Peyer's patch (tissue), 4 donors: ENCODE results near the gene NFASC. TPM values are rescaled to one million over a fixed set of nuclear protein-coding genes. Genes with fewer than 3 reads are reported as not detected.

Experiments used
- DNase-seq, 3 donors: peaks; one replicate each; pipeline ENCODE4 v3.0.0-alpha.2; 2017 to 2019
- H3K27ac ChIP-seq, 4 donors: fragments of 200-600 bp; sonication (generic); one replicate each; pipeline ENCODE4 v1.5.1; 2016 to 2019
- H3K27me3 ChIP-seq, 2 donors: fragments of 200-600 bp; sonication (generic); one replicate each; pipeline ENCODE4 v1.5.1; 2019
- H3K36me3 ChIP-seq, 3 donors: fragments of 200-600 bp; sonication (generic); one replicate each; pipeline ENCODE4 v1.5.1; 2016 to 2019
- H3K4me1 ChIP-seq, 4 donors: fragments of 200-600 bp; sonication (generic); one replicate each; pipeline ENCODE4 v1.5.1; 2016 to 2019
- H3K4me3 ChIP-seq, 4 donors: fragments of 200-600 bp; sonication (generic); 1 replicate in 3 of 4; 2 replicates in 1 of 4; pipeline ENCODE4 v1.5.1; 2016 to 2019; ENCODE audit warnings: mild to moderate bottlenecking in 1 of 4
- H3K9me3 ChIP-seq, 4 donors: fragments of 200-600 bp; sonication (generic); one replicate each; pipeline ENCODE4 v1.5.1; 2016 to 2019; ENCODE audit warnings: mild to moderate bottlenecking in 1 of 4
- POLR2A ChIP-seq, 2 donors: fragments of 450-650 bp; IDR thresholded peaks; one replicate each; pipeline ENCODE4 v1.5.1; 2017; ENCODE audit warnings: antibody characterized with exemption in 2 of 2, mild to moderate bottlenecking in 2 of 2, moderate library complexity in 2 of 2
- total RNA-seq, 4 donors: library from RNA; depleted of rRNA; stranded (reverse); fragments of >200 nt; gene quantifications; one replicate each; pipeline ENCODE4 v1.1.0, GENCODE V29; 2016
- TF ChIP-seq, protein P1 (sequence below), 6 experiments: fragments of 450-650 bp in 4 of 6; fragments of 200-600 bp in 2 of 6; sonication (generic) in 1 of 6; IDR thresholded peaks; one replicate each; pipeline ENCODE4 v1.5.1; 2017 to 2019; ENCODE audit warnings: antibody characterized with exemption in 6 of 6, mild to moderate bottlenecking in 3 of 6, moderate library complexity in 1 of 6

NFASC gene
- total RNA-seq, 4 donors from 2014 or later = 3.2 to 90.0 (median 13.2) TPM

DNA sequence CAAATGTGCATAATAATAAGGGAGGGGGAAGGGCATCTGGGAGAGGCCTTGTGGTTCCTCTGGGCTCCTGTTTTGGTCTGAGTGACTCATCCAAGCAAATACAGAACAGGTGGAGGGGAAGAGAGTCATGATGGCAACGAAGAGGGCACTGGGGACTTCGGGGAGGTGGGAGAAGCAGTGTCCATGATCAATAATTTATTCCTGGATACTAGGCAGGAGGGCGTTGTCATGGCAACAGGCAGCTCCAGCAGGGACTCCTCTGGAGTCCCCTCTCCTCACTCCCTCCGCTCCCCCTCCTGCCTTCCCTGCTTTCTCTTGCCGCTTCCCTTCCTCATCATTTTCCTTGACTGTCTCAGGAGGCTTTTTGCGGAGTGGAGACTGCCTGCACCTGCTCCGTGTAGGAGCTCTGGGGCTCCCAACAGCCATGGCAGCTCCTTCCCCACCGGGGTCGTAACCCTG lies 12.3 kb upstream of the NFASC start:
- no peaks in the 10 kb centered on the region for H3K4me1 ChIP-seq
- H3K4me3 ChIP-seq = no peak overlapping the region
- no peak for DNase-seq
- H3K36me3 ChIP-seq = no peaks in the 10 kb centered on the region
- H3K9me3 ChIP-seq = no peaks in the 10 kb centered on the region
- TF ChIP-seq, protein P1, sequence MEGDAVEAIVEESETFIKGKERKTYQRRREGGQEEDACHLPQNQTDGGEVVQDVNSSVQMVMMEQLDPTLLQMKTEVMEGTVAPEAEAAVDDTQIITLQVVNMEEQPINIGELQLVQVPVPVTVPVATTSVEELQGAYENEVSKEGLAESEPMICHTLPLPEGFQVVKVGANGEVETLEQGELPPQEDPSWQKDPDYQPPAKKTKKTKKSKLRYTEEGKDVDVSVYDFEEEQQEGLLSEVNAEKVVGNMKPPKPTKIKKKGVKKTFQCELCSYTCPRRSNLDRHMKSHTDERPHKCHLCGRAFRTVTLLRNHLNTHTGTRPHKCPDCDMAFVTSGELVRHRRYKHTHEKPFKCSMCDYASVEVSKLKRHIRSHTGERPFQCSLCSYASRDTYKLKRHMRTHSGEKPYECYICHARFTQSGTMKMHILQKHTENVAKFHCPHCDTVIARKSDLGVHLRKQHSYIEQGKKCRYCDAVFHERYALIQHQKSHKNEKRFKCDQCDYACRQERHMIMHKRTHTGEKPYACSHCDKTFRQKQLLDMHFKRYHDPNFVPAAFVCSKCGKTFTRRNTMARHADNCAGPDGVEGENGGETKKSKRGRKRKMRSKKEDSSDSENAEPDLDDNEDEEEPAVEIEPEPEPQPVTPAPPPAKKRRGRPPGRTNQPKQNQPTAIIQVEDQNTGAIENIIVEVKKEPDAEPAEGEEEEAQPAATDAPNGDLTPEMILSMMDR (IDR thresholded peaks at IDR 0.05) = no peak
- no peak for TF ChIP-seq POLR2A (IDR thresholded peaks at IDR 0.05)
- H3K27me3 ChIP-seq = no peaks in the 10 kb centered on the region
- H3K27ac ChIP-seq = no peak overlapping the region

DNA sequence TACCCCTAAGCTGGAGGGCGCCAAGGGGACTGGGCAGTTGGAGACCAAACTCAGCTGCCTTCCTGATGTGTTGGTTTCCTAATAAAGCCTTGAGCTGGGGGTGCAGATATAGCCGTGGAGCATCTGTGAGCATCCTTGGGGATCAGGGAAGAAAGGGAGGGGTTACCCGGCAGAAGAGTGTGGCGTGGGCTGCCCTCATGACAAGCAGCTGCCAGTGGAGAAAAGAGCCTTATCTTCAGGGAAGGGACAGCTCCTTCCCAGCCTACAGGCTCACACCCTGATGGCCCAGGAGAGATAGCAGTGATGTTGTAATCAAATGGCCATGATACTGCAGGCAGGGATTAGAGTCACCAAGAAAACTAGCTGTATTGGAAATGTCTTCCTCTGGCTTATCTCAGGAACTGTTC lies 10.8 kb upstream of the NFASC start:
- Histone ChIP-seq H3K4me1 (no peaks in the 10 kb centered on the region), H3K36me3 (no peaks in the 10 kb centered on the region), H3K27me3 (no peaks in the 10 kb centered on the region), H3K27ac (no peak overlapping the region), H3K4me3 (no peak overlapping the region), H3K9me3 (no peaks in the 10 kb centered on the region)
- no peak for DNase-seq
- TF ChIP-seq, protein P1 (IDR thresholded peaks at IDR 0.05) = no peak
- TF ChIP-seq POLR2A (IDR thresholded peaks at IDR 0.05) = no peak

DNA sequence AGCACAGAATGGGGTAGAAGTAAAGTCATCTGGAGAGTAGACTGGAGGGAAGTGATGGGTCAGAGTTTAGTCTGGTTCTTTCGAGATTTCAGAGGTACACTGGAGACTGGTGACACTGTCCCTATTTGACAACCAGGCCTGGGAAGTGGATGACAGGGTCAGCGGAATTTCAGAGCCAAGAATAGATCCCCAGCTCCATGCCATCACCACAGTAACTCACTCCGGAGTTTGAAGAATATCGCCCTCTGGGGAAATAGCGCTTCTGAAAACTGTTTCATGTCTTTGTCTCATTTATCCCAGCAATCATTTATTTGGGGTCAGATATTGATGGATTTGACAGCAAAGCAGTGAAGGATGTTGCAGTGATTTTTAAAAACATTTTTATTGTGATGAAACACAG lies 7.6 kb upstream of the NFASC start:
- no peak for TF ChIP-seq POLR2A (IDR thresholded peaks at IDR 0.05)
- TF ChIP-seq, protein P1 (IDR thresholded peaks at IDR 0.05) = no peak
- Histone ChIP-seq H3K36me3 (no peaks in the 10 kb centered on the region), H3K4me3 (no peak overlapping the region), H3K27me3 (no peaks in the 10 kb centered on the region), H3K27ac (no peak overlapping the region), H3K9me3 (no peaks in the 10 kb centered on the region), H3K4me1 (no peaks in the 10 kb centered on the region)
- no peak for DNase-seq

DNA sequence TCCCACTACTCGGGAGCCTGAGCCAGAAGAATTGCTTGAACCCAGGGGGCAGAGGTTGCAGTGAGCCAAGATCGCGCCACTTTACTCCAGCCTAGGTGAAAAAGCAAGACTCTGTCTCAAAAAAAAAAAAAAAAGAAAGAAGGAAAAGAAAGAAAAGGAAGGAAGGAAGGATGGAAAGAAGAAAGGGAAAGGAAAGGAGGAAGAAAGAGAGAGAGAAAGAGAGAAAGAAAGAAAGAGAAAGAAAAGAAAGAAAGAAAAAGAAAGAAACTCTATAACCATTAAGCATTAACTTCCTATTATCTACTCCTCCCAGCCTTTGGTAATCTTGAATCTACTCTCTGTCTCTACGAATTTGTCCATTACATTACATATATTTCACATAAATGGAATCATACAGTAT lies 6.9 kb upstream of the NFASC start:
- no peaks in the 10 kb centered on the region for H3K36me3 ChIP-seq
- no peak for DNase-seq
- no peaks in the 10 kb centered on the region for H3K4me1 ChIP-seq
- H3K4me3 ChIP-seq = no peak overlapping the region
- no peak for TF ChIP-seq POLR2A (IDR thresholded peaks at IDR 0.05)
- TF ChIP-seq, protein P1 (IDR thresholded peaks at IDR 0.05) = no peak
- H3K27ac ChIP-seq = no peak overlapping the region
- H3K27me3 ChIP-seq = no peaks in the 10 kb centered on the region
- no peaks in the 10 kb centered on the region for H3K9me3 ChIP-seq

DNA sequence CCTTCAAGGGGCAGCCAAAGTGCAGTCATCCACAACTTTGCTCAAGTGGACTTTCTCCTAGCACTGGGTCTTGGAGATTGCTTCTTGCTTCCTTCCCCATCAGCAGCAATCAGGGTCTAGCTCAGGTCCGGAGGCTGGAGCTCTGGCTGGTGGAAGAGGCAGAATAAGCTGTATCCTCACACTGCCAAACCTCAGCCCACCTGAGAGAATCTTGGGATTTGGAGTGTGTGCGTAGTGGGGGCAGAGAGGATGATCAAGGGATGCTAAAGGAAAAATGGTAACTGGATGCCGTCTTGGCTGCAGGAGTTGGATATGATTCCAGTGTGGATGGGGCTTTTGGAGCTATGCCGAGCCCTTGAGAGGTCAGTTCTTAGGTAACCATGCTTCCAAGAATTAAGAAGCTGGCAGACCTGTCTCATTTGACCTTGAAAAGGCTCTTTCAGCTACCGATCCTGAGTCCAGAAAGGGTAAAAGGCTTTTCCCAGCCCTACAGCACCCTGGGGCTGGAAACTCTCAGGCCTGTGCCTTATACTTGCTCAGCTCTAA lies 4.5 kb upstream of the NFASC start:
- no peaks in the 10 kb centered on the region for H3K27me3 ChIP-seq
- peaks cover 0 to 7% (median 0%) of the 10 kb centered on the region in 4 donors for H3K4me1 ChIP-seq
- H3K36me3 ChIP-seq = no peaks in the 10 kb centered on the region
- no peak for DNase-seq
- TF ChIP-seq, protein P1 (IDR thresholded peaks at IDR 0.05) = no peak
- no peak for TF ChIP-seq POLR2A (IDR thresholded peaks at IDR 0.05)
- H3K4me3 ChIP-seq = no peak overlapping the region
- no peak overlapping the region for H3K27ac ChIP-seq
- H3K9me3 ChIP-seq = no peaks in the 10 kb centered on the region

DNA sequence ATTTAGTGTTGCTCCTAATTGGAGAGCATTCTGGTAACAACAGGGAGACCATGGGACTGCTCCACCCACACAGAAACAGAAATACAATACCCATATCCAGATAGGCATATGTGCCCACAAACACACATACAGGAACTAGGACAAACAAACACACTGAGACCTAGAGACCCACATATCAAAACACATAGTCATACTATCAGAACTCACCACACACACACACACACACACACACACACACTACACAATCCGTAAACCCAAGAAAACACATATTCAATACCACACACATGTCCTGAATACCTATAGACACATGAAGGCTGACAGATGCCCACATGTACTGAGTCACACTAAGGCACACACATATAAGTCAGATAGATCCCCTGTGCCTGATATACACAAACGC lies 3.5 kb upstream of the NFASC start:
- Histone ChIP-seq H3K27ac (no peak overlapping the region), H3K4me3 (no peak overlapping the region), H3K27me3 (no peaks in the 10 kb centered on the region), H3K9me3 (no peaks in the 10 kb centered on the region), H3K36me3 (no peaks in the 10 kb centered on the region), H3K4me1 (peaks cover 0 to 9% (median 0%) of the 10 kb centered on the region in 4 donors)
- no peak for TF ChIP-seq POLR2A (IDR thresholded peaks at IDR 0.05)
- TF ChIP-seq, protein P1 (IDR thresholded peaks at IDR 0.05) = no peak
- DNase-seq = no peak
